H9 (cell line): ENCODE measurements around the gene CRHBP. TPM values are rescaled to one million over a fixed set of nuclear protein-coding genes. Genes with fewer than 3 reads are reported as not detected.

Source experiments
- DNase-seq: peaks from one replicate; pipeline ENCODE4 v3.0.0-alpha.2; 2017
- H2AFZ ChIP-seq: one replicate; pipeline ENCODE4 v1.6.1; 2013; ENCODE audit warnings: mild to moderate bottlenecking, low read length, control low read depth, moderate library complexity
- H2AK5ac ChIP-seq: 2 replicates; pipeline ENCODE4 v1.6.1; 2013; ENCODE audit warnings: low read length, control low read depth, mixed read lengths; ENCODE audit not compliant: insufficient read length
- H2BK120ac ChIP-seq: one replicate; pipeline ENCODE4 v1.6.1; 2013; ENCODE audit warnings: low read depth, mild to moderate bottlenecking, low read length, control low read depth, inconsistent platforms; ENCODE audit not compliant: poor library complexity, severe bottlenecking
- H2BK12ac ChIP-seq: 2 replicates; pipeline ENCODE4 v1.6.1; 2013; ENCODE audit warnings: low read length, control low read depth, mixed read lengths, low read depth; ENCODE audit not compliant: insufficient read length
- H2BK15ac ChIP-seq: 2 replicates; pipeline ENCODE4 v1.6.1; 2013; ENCODE audit warnings: low read depth, low read length, control low read depth
- H2BK20ac ChIP-seq: one replicate; pipeline ENCODE4 v1.6.1; 2013; ENCODE audit warnings: low read depth, mild to moderate bottlenecking, low read length, control low read depth, inconsistent platforms; ENCODE audit not compliant: poor library complexity, severe bottlenecking
- H2BK5ac ChIP-seq: 2 replicates; pipeline ENCODE4 v1.6.1; 2013; ENCODE audit warnings: low read length, control low read depth, mixed read lengths; ENCODE audit not compliant: insufficient read length
- H3K14ac ChIP-seq: 2 replicates; pipeline ENCODE4 v1.6.1; 2013; ENCODE audit warnings: low read length, control low read depth; ENCODE audit not compliant: insufficient read depth
- H3K18ac ChIP-seq: 2 replicates; pipeline ENCODE4 v1.6.1; 2013; ENCODE audit warnings: low read depth, mild to moderate bottlenecking, mixed read lengths, low read length, control low read depth; ENCODE audit not compliant: insufficient read length
- H3K23ac ChIP-seq: 2 replicates; pipeline ENCODE4 v1.6.1; 2013; ENCODE audit warnings: low read length, control low read depth, mixed read lengths, low read depth; ENCODE audit not compliant: insufficient read length
- H3K23me2 ChIP-seq: 2 replicates; pipeline ENCODE4 v1.6.1; 2013; ENCODE audit warnings: low read depth, mild to moderate bottlenecking, mixed read lengths, low read length, control low read depth; ENCODE audit not compliant: insufficient read length, poor library complexity, severe bottlenecking
- H3K27ac ChIP-seq: 2 replicates; pipeline ENCODE4 v1.5.1; 2013; ENCODE audit warnings: low read length, control low read depth, mixed read lengths, low read depth; ENCODE audit not compliant: insufficient read length
- H3K27me3 ChIP-seq: 2 replicates; pipeline ENCODE4 v1.6.1; 2013; ENCODE audit warnings: low read length, control low read depth, inconsistent platforms; ENCODE audit not compliant: insufficient read depth
- H3K4ac ChIP-seq: 2 replicates; pipeline ENCODE4 v1.6.1; 2013; ENCODE audit warnings: low read depth, mild to moderate bottlenecking, control low read depth, inconsistent platforms, low read length, moderate library complexity
- H3K4me1 ChIP-seq: 2 replicates; pipeline ENCODE4 v1.6.1; 2013; ENCODE audit warnings: low read length, control low read depth, inconsistent platforms; ENCODE audit not compliant: insufficient read depth
- H3K4me2 ChIP-seq: 2 replicates; pipeline ENCODE4 v1.6.1; 2013; ENCODE audit warnings: low read length, control low read depth, mixed read lengths; ENCODE audit not compliant: insufficient read length, insufficient read depth
- H3K56ac ChIP-seq: 2 replicates; pipeline ENCODE4 v1.6.1; 2013; ENCODE audit warnings: low read depth, mild to moderate bottlenecking, mixed read lengths, low read length, control low read depth; ENCODE audit not compliant: insufficient read length
- H3K79me1 ChIP-seq: 2 replicates; pipeline ENCODE4 v1.6.1; 2013; ENCODE audit warnings: low read depth, mild to moderate bottlenecking, moderate library complexity, low read length, control low read depth, inconsistent platforms; ENCODE audit not compliant: insufficient read depth, poor library complexity, severe bottlenecking
- H3K79me2 ChIP-seq: 2 replicates; pipeline ENCODE4 v1.6.1; 2013; ENCODE audit warnings: low read length, control low read depth, inconsistent platforms; ENCODE audit not compliant: insufficient read depth
- H3K9ac ChIP-seq: 2 replicates; pipeline ENCODE4 v1.6.1; 2013; ENCODE audit warnings: low read length, control low read depth, mixed read lengths; ENCODE audit not compliant: insufficient read length; ENCODE audit errors: extremely low read depth
- H3K9me3 ChIP-seq: one replicate; pipeline ENCODE4 v1.6.1; 2013; ENCODE audit warnings: low read depth, low read length, inconsistent platforms; ENCODE audit not compliant: control insufficient read depth
- H3T11ph ChIP-seq: one replicate; pipeline ENCODE4 v1.6.1; 2013; ENCODE audit warnings: mild to moderate bottlenecking, low read length, control low read depth, inconsistent platforms
- H4K20me1 ChIP-seq: one replicate; pipeline ENCODE4 v1.6.1; 2013; ENCODE audit not compliant: control insufficient read depth, insufficient read length, insufficient read depth
- H4K5ac ChIP-seq: 2 replicates; pipeline ENCODE4 v1.6.1; 2013; ENCODE audit warnings: low read depth, mild to moderate bottlenecking, mixed read lengths, low read length, control low read depth; ENCODE audit not compliant: insufficient read length
- H4K8ac ChIP-seq: replicated peaks from 2 replicates; pipeline ENCODE4 v1.6.1; 2013; ENCODE audit warnings: low read length, control low read depth, mixed read lengths, low read depth; ENCODE audit not compliant: insufficient read length
- H4K91ac ChIP-seq: 2 replicates; pipeline ENCODE4 v1.6.1; 2013; ENCODE audit warnings: low read depth, mild to moderate bottlenecking, moderate library complexity, mixed read lengths, low read length, control low read depth; ENCODE audit not compliant: insufficient read length
- H3K27ac Mint-ChIP-seq, 3 experiments: 2 replicates in 2 of 3; 3 replicates in 1 of 3; pipeline ENCODE4 v1.8.0; 2020 to 2021; ENCODE audit warnings: mixed read lengths in 3 of 3, mild to moderate bottlenecking in 1 of 3, moderate library complexity in 1 of 3
- H3K27me3 Mint-ChIP-seq: 2 replicates; pipeline ENCODE4 v1.8.0; 2021; ENCODE audit warnings: low read depth, mild to moderate bottlenecking, moderate library complexity, mixed read lengths
- H3K36me3 Mint-ChIP-seq, 3 experiments: 2 replicates in 2 of 3; 3 replicates in 1 of 3; pipeline ENCODE4 v1.8.0; 2020 to 2021; ENCODE audit warnings: low read depth in 3 of 3, mixed read lengths in 3 of 3; ENCODE audit not compliant: insufficient read depth in 1 of 3
- H3K4me1 Mint-ChIP-seq, 2 experiments: 2 replicates each; pipeline ENCODE4 v1.8.0; 2020; ENCODE audit warnings: mixed read lengths in 2 of 2
- H3K4me3 Mint-ChIP-seq, 2 experiments: 2 replicates in 1 of 2; 3 replicates in 1 of 2; pipeline ENCODE4 v1.8.0; 2020 to 2021; ENCODE audit warnings: mild to moderate bottlenecking in 2 of 2, mixed read lengths in 2 of 2, moderate library complexity in 1 of 2
- H3K9me3 Mint-ChIP-seq, 2 experiments: 2 replicates in 1 of 2; 3 replicates in 1 of 2; pipeline ENCODE4 v1.8.0; 2020; ENCODE audit warnings: mild to moderate bottlenecking in 2 of 2, mixed read lengths in 2 of 2, moderate library complexity in 1 of 2
- WGBS: extraction: QIAGEN DNeasy Blood & Tissue Kit; methylation state at CpG from one replicate; pipeline ENCODE4 v1.1.7; 2013; ENCODE audit warnings: missing lambda C conversion rate, low lambda C conversion rate, mixed read lengths; ENCODE audit not compliant: insufficient read length; ENCODE audit errors: extremely low coverage; 5-methylcytosine and 5-hydroxymethylcytosine counted together
- total RNA-seq: library from RNA; stranded (reverse); gene quantifications from 2 replicates; pipeline ENCODE4 v1.2.1, GENCODE V29; 2021
- TF ChIP-seq, protein P1 (sequence below): fragments of 200-600 bp; sonication (generic); conservative IDR thresholded peaks from 3 replicates; pipeline ENCODE4 v1.8.0; 2021; ENCODE audit warnings: antibody characterized with exemption, mild to moderate bottlenecking

Gene CRHBP
- total RNA-seq, 1 experiment from 2014 or later, result not detected

DNA sequence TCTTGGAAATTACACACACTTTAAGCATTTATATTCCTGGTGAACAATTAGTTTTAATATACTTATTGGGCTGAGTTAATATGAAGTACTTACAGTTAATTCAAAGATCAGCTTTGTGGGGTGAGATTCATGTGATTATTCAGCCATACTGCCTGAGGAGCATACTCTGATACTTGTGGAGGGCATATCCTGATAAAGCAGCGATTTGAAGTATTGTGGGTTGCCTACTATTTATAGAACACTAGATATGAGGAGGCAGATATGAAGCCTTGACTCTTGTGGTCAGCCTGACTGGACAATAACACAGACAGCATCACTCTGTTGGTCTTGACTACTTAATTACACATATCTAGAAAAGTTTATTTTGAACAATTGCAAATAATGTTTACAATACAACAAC, 50.4 kb downstream of the CRHBP start:
- no peak overlapping the region for H4K8ac ChIP-seq
- H3K18ac ChIP-seq, result no peak overlapping the region
- no peaks in the 10 kb centered on the region for H3K79me2 ChIP-seq
- TF ChIP-seq, protein P1, sequence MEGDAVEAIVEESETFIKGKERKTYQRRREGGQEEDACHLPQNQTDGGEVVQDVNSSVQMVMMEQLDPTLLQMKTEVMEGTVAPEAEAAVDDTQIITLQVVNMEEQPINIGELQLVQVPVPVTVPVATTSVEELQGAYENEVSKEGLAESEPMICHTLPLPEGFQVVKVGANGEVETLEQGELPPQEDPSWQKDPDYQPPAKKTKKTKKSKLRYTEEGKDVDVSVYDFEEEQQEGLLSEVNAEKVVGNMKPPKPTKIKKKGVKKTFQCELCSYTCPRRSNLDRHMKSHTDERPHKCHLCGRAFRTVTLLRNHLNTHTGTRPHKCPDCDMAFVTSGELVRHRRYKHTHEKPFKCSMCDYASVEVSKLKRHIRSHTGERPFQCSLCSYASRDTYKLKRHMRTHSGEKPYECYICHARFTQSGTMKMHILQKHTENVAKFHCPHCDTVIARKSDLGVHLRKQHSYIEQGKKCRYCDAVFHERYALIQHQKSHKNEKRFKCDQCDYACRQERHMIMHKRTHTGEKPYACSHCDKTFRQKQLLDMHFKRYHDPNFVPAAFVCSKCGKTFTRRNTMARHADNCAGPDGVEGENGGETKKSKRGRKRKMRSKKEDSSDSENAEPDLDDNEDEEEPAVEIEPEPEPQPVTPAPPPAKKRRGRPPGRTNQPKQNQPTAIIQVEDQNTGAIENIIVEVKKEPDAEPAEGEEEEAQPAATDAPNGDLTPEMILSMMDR, result no peak
- WGBS, result no CpG with 5 or more reads among the region's 1 CpG
- H4K5ac ChIP-seq, result no peak overlapping the region
- H3K27me3 Mint-ChIP-seq, result peaks cover 2% of the 10 kb centered on the region; the same call in 1 of the 2 replicates
- H2BK15ac ChIP-seq, result no peak overlapping the region
- no peaks in the 10 kb centered on the region for H3K79me1 ChIP-seq
- H2BK12ac ChIP-seq, result no peak overlapping the region
- no peaks in the 10 kb centered on the region for H3K23me2 ChIP-seq
- H4K20me1 ChIP-seq, result no peaks in the 10 kb centered on the region
- no peak overlapping the region for H2AK5ac ChIP-seq
- no peak overlapping the region for H3K56ac ChIP-seq
- no peak overlapping the region for H3K23ac ChIP-seq
- no peaks in the 10 kb centered on the region for H3K27me3 ChIP-seq
- no peak overlapping the region for H3K27ac ChIP-seq
- H3K27ac Mint-ChIP-seq, result no peak overlapping the region
- no peak overlapping the region for H2BK20ac ChIP-seq
- no peak overlapping the region for H2BK5ac ChIP-seq
- no peak for DNase-seq
- no peak overlapping the region for H3K14ac ChIP-seq
- H3K9ac ChIP-seq, result no peak overlapping the region
- H4K91ac ChIP-seq, result no peak overlapping the region
- H2BK120ac ChIP-seq, result no peak overlapping the region
- H3K4me3 Mint-ChIP-seq, result no peak overlapping the region
- H3K4ac ChIP-seq, result no peak overlapping the region
- H3K36me3 Mint-ChIP-seq, result no peaks in the 10 kb centered on the region
- H3K4me1 Mint-ChIP-seq, result no peaks in the 10 kb centered on the region
- 0 out of 5 replicates have a peak, but pooled peaks cover 0 to 6% of the 10 kb centered on the region in 2 experiments for H3K9me3 Mint-ChIP-seq
- no peaks in the 10 kb centered on the region for H3K4me1 ChIP-seq
- H3K4me2 ChIP-seq, result no peak overlapping the region
- H3K9me3 ChIP-seq, result no peaks in the 10 kb centered on the region
- H2AFZ ChIP-seq, result no peak overlapping the region
- H3T11ph ChIP-seq, result no peak overlapping the region
